ENCODE results near the gene ETV6. TPM values are rescaled to one million over a fixed set of nuclear protein-coding genes. Genes with fewer than 3 reads are reported as not detected.

The ETV6 gene
- total and polyA plus RNA-seq, 12 donors, result 2.7 to 33.5 (median 15.2) TPM

DNA sequence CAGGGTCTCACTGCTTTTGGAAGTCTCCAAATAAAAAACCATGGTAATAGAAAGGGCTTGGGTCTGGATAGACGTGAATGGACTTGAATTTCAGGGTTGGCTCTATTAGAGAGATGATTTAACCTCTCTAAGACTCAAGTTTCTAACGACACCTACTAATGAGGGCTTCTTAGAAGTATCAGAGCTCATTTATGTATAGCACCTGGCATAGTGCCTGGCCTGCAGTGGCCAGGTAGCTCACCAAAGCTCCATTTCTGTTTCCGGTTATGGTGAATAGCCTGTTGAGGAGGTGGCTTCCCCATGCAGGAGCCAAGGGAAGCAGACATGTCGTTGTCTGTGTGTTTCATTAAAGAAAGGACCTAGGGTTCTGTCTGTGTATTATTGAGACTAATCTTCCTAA, 108.6 kb downstream of the ETV6 start:
- intact Hi-C loops (cut with DNase I), result loop anchor here in 7 of 10 donors (5.0 to 10.0 kb wide), 5 partner anchors 41 to 106 kb away; no protein-coding TSS in a partner anchor
- WGBS, 2 donors, result 57 to 65% methylated on average over 4 of the region's 4 CpGs

DNA sequence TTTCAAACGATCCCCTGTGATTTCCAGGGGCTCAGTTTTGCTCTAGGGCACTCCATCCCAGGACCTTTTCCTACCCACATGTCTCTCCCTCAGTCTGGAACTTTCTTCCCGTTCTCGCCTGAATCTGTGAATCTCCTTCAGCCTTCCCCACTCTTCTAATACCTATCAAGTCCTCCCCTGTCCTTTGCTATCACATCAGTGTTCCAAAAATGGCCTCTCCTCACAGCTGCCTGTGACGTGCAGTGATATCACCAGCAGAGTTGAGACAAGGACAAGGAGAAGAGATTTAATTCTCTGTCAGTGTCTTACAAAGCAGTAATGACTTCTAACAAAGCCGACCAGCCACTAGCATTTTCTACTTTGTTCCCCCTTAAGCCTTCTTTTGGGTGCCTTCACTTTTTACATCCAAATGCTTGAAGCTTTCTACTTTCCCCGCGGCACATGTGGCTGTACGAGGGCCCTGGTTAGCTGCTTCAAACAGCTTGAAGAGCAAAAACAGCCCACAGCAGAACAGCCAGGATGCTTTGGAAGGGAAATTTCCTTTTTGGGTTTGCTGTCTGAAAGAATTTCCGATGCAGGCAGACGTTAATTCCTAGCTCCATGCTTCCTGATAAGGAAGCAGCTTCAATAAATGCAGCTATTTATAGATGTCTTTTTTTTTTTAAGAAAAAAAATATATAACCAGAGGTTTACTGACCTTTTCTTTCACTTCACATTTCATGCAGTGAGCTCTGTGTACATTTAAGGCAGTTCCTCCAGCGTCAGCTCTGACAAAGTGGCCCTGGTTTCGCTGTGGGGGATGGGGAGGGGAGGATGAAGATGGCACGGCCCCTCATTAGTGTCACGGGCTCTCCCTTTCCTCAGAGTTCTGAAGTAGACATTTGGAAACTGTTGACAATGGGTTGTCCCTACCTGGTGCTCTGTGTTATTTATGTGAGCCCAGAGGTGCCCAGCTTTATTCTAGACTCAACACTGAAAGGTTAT, 109.3 kb downstream of the ETV6 start:
- 17 to 20% methylated on average over 14 of the region's 14 CpGs for WGBS, 2 donors
- TF ChIP-seq, protein P1, sequence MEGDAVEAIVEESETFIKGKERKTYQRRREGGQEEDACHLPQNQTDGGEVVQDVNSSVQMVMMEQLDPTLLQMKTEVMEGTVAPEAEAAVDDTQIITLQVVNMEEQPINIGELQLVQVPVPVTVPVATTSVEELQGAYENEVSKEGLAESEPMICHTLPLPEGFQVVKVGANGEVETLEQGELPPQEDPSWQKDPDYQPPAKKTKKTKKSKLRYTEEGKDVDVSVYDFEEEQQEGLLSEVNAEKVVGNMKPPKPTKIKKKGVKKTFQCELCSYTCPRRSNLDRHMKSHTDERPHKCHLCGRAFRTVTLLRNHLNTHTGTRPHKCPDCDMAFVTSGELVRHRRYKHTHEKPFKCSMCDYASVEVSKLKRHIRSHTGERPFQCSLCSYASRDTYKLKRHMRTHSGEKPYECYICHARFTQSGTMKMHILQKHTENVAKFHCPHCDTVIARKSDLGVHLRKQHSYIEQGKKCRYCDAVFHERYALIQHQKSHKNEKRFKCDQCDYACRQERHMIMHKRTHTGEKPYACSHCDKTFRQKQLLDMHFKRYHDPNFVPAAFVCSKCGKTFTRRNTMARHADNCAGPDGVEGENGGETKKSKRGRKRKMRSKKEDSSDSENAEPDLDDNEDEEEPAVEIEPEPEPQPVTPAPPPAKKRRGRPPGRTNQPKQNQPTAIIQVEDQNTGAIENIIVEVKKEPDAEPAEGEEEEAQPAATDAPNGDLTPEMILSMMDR (IDR thresholded peaks at IDR 0.05), result no peak
- H3K27ac ChIP-seq, result peak overlapping the region; percentile 72 to 92 (median 88)
- peaks cover 0 to 38% (median 0%) of the 10 kb centered on the region in 9 donors for H3K36me3 ChIP-seq
- no peaks in the 10 kb centered on the region for H3K9me3 ChIP-seq
- H3K4me1 ChIP-seq, result peaks cover 13 to 91% (median 86%) of the 10 kb centered on the region in 9 donors
- ATAC-seq (peak; percentile 63 to 83 (median 79)), DNase-seq (peak in 1 of 2 donors; percentile 67)
- H3K27me3 ChIP-seq, result no peaks in the 10 kb centered on the region
- intact Hi-C loops (cut with DNase I), result loop anchor here in 7 of 10 donors (5.0 to 10.0 kb wide), 5 partner anchors 42 to 107 kb away; no protein-coding TSS in a partner anchor
- peak overlapping the region in 2 of 10 donors; percentile 2 to 5 for H3K4me3 ChIP-seq

More for the DNA sequence above, 108.6 kb downstream of the ETV6 start:
- Histone ChIP-seq H3K27me3 (no peaks in the 10 kb centered on the region), H3K4me1 (peaks cover 13 to 91% (median 86%) of the 10 kb centered on the region in 9 donors), H3K9me3 (no peaks in the 10 kb centered on the region), H3K36me3 (peaks cover 0 to 45% (median 0%) of the 10 kb centered on the region in 9 donors), H3K4me3 (no peak overlapping the region), H3K27ac (peak overlapping the region; percentile 72 to 92 (median 88))
- TF ChIP-seq, protein P1 (IDR thresholded peaks at IDR 0.05), result no peak
- ATAC-seq, result peak in 4 of 8 donors; percentile 6 to 33 (median 25)
- DNase-seq, result no peak

GRCh38 chr12:11759494-11759878, 110.0 kb downstream of the ETV6 start:
- WGBS, 2 donors, result 81 to 86% methylated on average over 5 of the region's 5 CpGs
- no peak for ATAC-seq
- DNase-seq, result no peak
- Histone ChIP-seq H3K36me3 (peaks cover 0 to 31% (median 0%) of the 10 kb centered on the region in 9 donors), H3K9me3 (no peaks in the 10 kb centered on the region), H3K4me3 (no peak overlapping the region), H3K4me1 (peaks cover 14 to 91% (median 87%) of the 10 kb centered on the region in 9 donors), H3K27me3 (no peaks in the 10 kb centered on the region), H3K27ac (peak overlapping the region in 9 of 10 donors; percentile 72 to 92 (median 89))
- TF ChIP-seq, protein P1 (IDR thresholded peaks at IDR 0.05), result no peak
- intact Hi-C loops (cut with DNase I), result loop anchor here in 7 of 10 donors (5.0 to 10.0 kb wide), 5 partner anchors 42 to 107 kb away; no protein-coding TSS in a partner anchor

GRCh38 chr12:11759899-11760298, 110.4 kb downstream of the ETV6 start:
- DNase-seq, result no peak
- H3K27ac ChIP-seq, result peak overlapping the region in 6 of 10 donors; percentile 87 to 92 (median 89)
- H3K36me3 ChIP-seq, result peaks cover 0 to 27% (median 0%) of the 10 kb centered on the region in 9 donors
- H3K4me1 ChIP-seq, result peaks cover 16 to 94% (median 87%) of the 10 kb centered on the region in 9 donors
- no peaks in the 10 kb centered on the region for H3K27me3 ChIP-seq
- H3K9me3 ChIP-seq, result no peaks in the 10 kb centered on the region
- ATAC-seq, result no peak
- TF ChIP-seq, protein P1 (IDR thresholded peaks at IDR 0.05), result no peak
- intact Hi-C loops (cut with DNase I), result loop anchor here in 9 of 10 donors (5.0 to 10.0 kb wide), 5 partner anchors 43 to 108 kb away; no protein-coding TSS in a partner anchor
- H3K4me3 ChIP-seq, result no peak overlapping the region
- 59 to 81% methylated on average over 3 of the region's 3 CpGs for WGBS, 2 donors
